NOMO-1 (cell line): Measurements from ENCODE around the gene JTB.
"Not testable (repeated sequence)": the region's sequence is repeated elsewhere in the genome, so short reads cannot be mapped to it uniquely, and the experiment has no call there.

Source experiments
- DNase-seq, 2 experiments: peaks; one replicate each; lab custom pipeline; 2025; ENCODE audit not compliant: unreplicated experiment in 2 of 2; lab: John Stamatoyannopoulos, UW

JTB gene

GRCh38 chr1:153979091-153979490 is 1.6 kb upstream of the JTB start:
- DNase-seq, result not testable (repeated sequence)

- DNase-seq, result no peak
These were observed 918 bp upstream of the JTB start for GRCh38 chr1:153978274-153978909.

- DNase-seq, result no peak
These were observed 640 bp downstream of the JTB start for GRCh38 chr1:153976819-153977249.

GRCh38 chr1:153973525-153973924 is 3.9 kb downstream of the JTB start:
- DNase-seq, result no peak

DNA sequence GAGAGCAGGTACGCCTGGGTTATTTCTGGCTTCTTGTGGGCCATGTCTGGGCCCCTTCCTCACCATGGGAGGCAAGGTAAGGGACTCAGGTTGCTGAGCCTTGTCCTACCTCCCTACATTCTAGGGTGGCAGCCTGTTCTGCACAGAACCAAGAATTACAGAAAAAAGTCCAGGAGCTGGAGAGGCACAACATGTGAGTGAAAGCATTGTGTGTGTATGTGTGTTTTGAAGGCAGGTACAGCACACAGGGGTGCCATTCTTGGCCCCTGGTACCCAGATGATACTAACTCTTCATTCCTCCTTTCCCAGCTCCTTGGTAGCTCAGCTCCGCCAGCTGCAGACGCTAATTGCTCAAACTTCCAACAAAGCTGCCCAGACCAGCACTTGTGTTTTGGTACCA is 4.4 kb downstream of the JTB start:
- DNase-seq, result no peak

DNA sequence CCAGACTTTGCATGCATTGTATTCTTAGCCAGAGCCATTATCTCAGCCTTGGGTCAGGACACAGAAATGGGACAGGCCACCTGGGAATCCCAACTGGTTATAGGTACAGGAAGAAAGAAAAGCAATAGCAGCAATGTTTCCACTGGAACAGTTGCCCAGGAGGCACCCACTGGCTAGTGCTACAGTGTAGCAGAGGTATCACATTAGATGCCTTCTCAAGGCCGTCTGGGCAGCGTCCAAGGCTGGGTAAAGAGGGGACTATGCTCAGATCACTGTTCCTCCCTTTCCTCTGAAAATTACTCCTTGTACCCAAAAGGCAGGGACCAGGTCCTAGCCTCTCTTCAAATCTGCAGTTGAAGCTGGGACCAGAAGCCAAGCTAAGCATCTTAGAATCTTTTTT is 7.1 kb downstream of the JTB start:
- DNase-seq, result no peak

GRCh38 chr1:153968972-153969371 is 8.5 kb downstream of the JTB start:
- no peak for DNase-seq

DNA sequence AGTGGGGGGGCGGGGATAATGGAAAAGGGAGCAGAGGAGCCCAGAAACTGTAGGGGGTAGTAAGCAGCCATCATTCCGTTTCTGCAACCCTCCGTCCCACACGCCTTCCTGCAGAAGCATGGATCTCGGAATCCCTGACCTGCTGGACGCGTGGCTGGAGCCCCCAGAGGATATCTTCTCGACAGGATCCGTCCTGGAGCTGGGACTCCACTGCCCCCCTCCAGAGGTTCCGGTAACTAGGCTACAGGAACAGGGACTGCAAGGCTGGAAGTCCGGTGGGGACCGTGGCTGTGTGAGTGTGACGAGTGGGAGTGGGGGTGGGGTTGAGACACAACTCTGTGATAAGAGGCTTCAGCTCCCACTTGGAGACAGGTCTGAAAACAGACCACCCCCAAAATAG is 9.1 kb downstream of the JTB start:
- no peak for DNase-seq

DNA sequence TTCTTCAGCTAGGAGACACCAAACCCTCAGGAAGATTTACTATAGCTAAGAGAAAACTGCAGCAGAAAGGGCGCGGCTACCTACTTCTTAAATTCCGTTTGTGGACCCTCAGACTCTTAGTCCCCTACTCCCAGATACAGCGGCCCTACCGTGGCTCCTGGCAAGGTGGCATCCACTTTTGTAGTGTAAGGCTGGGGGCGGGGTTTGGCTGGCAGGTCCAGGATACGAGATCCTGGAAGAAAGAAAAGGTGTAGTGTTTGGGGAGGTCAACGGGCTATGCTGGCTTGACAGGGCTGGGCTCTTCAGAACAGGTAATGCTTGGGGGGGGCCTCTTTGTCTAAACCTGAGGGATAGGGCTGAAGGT is 9.5 kb downstream of the JTB start:
- no peak for DNase-seq

DNA sequence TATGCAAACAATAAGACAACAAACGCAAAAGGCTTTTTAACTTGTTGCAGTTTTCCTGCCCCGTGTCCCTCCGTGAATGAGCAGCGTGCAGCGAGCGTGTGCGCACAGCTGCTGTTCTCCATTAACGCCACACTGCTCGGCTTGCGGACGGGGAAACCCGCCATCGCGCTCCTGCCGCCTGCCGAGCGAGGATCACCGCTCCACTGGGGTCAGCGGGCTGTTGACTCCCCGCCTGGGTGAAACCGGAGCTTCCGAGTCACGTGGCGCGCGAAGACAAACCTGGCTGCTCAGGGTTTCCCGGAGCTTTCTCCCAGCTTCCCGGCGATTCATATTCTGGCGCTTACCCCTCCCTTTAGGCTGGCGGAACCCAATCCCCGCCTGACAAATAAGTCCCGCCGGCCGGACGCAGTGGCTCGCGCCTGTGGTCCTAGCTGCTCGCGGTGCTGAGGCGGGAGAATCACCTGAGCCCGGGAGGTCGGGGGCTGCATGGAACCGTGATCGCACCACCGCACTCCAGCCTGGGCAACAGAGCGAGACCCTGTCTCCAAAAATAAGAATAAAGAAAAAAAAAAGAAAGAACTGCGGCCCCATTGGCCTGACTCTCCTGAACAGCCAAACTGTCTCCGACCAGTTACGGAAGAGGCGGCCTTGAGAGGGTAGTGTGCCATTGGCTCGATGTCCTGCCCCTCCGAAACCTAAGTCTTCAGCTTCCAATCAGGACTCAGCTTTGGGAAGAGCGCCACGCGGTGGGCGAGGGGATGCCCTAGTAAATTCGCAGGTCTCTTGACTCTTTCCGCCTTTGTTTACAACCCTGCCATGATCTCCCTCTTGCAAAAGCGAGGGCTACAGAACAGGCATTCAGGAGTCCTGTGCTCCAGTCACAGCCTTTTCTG is 10.1 kb downstream of the JTB start, which contains the start of gene CREB3L4:
Gene CREB3L4 (plus strand): TSS at position 796 of the 893 bp plus-strand sequence. CDS start 624 bp downstream, outside the sequence.
- peak; percentile 97 to 98 for DNase-seq

DNA sequence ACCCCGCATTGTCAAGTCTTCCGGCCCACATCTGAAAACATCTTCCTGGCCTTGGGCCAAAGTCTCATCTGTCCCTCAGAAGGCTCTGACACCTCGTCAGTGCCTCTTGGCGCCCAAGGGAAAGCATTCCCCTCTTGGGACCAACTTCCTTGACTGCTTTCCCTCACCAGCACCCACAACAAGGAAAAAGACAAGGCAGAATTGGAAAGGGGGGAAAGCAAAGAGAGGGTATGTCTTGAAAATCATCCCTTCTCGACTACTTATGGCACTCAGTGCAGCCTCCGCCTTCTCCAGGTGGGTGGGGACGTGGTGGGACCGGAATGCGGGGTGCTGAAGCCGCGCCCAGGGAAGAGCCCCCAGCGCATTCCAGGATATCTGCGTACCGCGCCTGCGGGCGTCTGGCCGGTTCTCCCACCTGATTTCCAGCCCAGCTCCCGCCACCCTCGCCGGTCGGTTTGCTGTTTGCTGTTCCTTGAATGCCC is 13.6 kb downstream of the JTB start:
- no peak for DNase-seq

GRCh38 chr1:153963030-153963849 is 14.2 kb downstream of the JTB start, which contains the start of gene SLC39A1:
SLC39A1 (minus strand) TSS chr1:153963537; CDS start chr1:153962715, 822 bp downstream.
- DNase-seq, result peak; percentile 90 to 91

GRCh38 chr1:153962088-153963029 is 15.1 kb downstream of the JTB start:
- no peak for DNase-seq

DNA sequence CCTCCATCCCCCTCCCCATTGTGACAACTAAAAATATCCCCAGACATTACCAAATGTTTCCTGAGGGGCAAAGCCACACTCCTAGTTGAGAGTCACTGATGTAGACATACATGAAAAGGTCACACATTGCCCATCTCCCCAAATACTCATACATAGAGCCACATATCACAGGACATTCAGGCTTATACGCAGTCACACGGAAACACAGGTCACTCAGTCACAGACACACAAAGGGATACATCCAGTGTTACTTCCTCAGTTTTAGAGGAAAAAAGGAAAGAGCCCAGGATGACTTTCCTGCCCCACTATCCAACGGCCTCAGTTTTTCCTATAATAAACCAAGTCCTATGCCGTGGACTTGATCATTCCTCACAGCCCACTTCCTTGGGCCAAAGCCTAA is 16.1 kb downstream of the JTB start:
- DNase-seq, result no peak

- no peak for DNase-seq
These were observed 17.3 kb downstream of the JTB start for GRCh38 chr1:153960206-153960605.

DNA sequence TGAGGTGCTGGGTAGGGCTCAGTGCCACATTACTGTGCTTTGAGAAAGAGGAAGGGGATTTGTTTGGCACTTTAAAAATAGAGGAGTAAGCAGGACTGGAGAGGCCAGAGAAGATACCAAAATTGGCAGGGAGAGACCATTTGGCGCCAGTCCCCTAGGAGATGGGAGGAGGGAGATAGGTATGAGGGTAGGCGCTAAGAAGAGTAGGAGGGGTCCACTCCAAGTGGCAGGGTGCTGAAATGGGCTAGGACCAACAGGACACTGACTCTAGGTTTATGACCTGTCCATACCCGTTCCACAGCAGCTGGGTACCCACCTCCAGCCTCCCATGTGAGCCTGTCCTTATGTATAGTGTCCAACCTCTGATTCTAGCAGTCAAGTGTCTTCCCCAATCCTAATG is 18.0 kb downstream of the JTB start:
- no peak for DNase-seq

GRCh38 chr1:153958961-153959260 is 18.6 kb downstream of the JTB start:
- no peak for DNase-seq

DNA sequence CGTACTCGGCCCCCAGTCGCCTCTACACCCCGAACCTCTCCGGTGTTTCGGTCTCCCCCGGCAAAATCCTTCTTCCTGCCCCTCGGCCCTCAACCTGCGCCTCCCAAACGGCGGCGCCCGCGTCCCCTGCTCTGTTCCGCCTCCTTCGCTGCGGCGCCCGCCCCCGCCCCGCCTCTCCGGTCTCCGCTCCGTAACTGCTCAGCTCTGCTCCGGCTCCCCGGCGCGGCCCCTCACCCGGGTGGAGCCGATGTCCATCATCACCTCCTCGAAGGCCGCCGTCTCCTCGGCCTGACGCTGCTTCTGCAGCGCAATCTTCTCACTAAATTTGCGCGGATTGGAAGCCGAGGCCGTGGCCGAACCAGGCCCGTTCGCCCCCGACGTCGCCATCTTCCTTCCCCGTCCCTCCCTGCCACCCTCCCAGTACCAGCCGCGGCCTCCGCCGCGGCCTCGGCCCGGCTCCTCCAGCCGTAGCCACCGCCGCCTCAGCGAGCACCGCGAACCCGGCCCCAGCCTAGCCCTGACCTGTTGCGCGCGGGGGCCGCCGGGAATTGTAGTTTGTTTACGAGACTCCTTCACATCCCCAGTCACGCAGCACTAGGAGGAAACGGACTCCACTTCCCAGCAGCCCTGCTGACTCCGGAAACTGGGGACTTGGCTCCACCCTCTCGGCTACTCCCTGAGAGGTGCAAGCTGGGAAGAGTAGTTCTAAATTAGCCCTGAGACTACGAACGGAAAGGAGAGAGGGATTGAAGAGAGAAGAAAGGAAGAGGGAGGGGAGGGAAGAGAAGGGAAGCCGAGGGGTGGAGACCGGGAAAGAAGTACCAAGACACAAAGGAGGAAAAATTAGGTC is 19.1 kb downstream of the JTB start, which contains the start of gene CRTC2:
Gene CRTC2 (minus strand): TSS at position 502 of the 850 bp plus-strand sequence. CDS start 115 bp downstream, at position 387.
- peak; percentile 94 to 99 for DNase-seq

DNA sequence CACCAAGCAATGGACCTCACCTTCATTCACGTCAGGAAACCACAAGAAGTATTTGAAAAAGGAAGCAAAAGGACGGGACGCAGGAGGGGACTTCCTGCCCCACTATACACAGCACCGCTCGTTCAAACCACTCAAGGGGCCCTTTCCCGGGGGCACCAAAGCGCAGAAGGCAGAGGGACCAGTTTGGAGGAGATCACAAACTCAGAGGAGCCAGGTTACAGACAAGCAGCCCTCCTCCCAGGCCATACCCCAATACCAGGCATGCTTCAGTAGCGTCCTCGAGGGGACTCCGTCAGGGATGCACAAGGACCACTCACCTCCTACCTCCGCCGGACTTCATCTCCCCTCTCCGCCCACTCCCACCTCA is 19.7 kb downstream of the JTB start:
- peak in 1 of 2 experiments; percentile 41 for DNase-seq
